Esophagus (tissue), 2 donors: ENCODE measurements around the gene METAP1D. TPM values are rescaled to one million over a fixed set of nuclear protein-coding genes. Genes with fewer than 3 reads are reported as not detected.
A peak's percentile ranks its signal among the peaks of the same experiment; 100 is the strongest.

Source experiments
- H3K27ac ChIP-seq, 2 donors: one replicate each; pipeline ENCODE4 v1.5.1; 2013; ENCODE audit warnings: low read depth in 2 of 2, mild to moderate bottlenecking in 2 of 2, inconsistent platforms in 1 of 2, low read length in 1 of 2, moderate library complexity in 1 of 2
- H3K27me3 ChIP-seq, 2 donors: one replicate each; pipeline ENCODE4 v1.6.1; 2013; ENCODE audit warnings: low read length in 2 of 2, control low read depth in 1 of 2, mild to moderate bottlenecking in 1 of 2; ENCODE audit not compliant: insufficient read depth in 2 of 2, control insufficient read depth in 1 of 2
- H3K36me3 ChIP-seq, 2 donors: one replicate each; pipeline ENCODE4 v1.6.1; 2013; ENCODE audit warnings: low read length in 1 of 2; ENCODE audit not compliant: control insufficient read depth in 2 of 2, insufficient read depth in 2 of 2
- H3K4me1 ChIP-seq, 2 donors: one replicate each; pipeline ENCODE4 v1.6.1; 2013; ENCODE audit warnings: low read length in 1 of 2; ENCODE audit not compliant: control insufficient read depth in 2 of 2, insufficient read depth in 2 of 2
- H3K4me3 ChIP-seq, 2 donors: one replicate each; pipeline ENCODE4 v1.5.1; 2013; ENCODE audit warnings: low read length in 2 of 2, mild to moderate bottlenecking in 2 of 2, low read depth in 1 of 2, moderate library complexity in 1 of 2
- H3K9me3 ChIP-seq, 2 donors: one replicate each; pipeline ENCODE4 v1.6.1; 2013; ENCODE audit warnings: mild to moderate bottlenecking in 2 of 2, low read depth in 1 of 2, low read length in 1 of 2, moderate library complexity in 1 of 2; ENCODE audit not compliant: control insufficient read depth in 2 of 2, insufficient read depth in 1 of 2
- WGBS, 2 donors: extraction: QIAGEN DNeasy Blood & Tissue Kit; methylation state at CpG; one replicate each; pipeline ENCODE4 v1.1.7; 2013; 5-methylcytosine and 5-hydroxymethylcytosine counted together
- polyA plus RNA-seq, 2 donors: library from polyadenylated mRNA; stranded (reverse); fragments of 200-250 nt; gene quantifications; one replicate each; pipeline ENCODE4 v1.2.3, GENCODE V29; 2013
- donor health status: healthy with polysubstance abuse.
- donor health status: Bipolar disorder and iron deficiency.

METAP1D gene
- polyA plus RNA-seq, 2 donors: 2.8 to 5.0 TPM

DNA sequence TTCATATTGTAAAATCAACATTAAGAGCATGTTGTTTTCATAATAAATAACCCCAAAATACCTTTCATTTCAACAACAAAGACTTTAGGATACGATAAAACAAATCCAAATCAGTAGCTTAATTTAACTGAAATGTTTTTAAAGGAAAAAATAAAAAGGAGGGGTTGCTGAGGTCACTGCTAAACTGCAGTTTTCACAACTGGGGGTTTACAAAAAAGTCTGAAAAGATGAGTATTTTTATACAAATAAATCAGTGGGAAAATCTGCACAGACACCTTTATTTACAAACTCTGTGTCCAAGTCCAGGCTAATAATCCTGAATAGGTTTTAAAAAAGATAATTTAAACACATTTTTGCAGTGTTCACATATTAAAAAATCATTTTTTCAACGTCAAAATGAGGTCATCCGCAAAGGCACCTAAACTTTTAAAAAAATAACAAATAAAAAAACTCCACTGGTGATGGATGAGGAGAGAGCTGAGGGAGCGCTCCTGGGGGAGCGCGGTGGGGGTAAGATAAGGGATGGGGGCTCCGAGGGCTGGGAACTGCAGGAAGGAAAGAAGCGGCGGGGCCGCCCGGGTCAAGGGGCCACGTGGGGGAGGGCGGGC, 99.8 kb downstream of the METAP1D start:
- no peaks in the 10 kb centered on the region for H3K36me3 ChIP-seq
- peaks cover 23 to 38% of the 10 kb centered on the region in 2 donors for H3K4me1 ChIP-seq
- peaks cover 0 to 7% of the 10 kb centered on the region in 2 donors for H3K9me3 ChIP-seq
- H3K27ac ChIP-seq: no peak overlapping the region
- no peak overlapping the region for H3K4me3 ChIP-seq
- WGBS, 2 donors: 7 to 8% methylated on average over 13 of the region's 13 CpGs
- H3K27me3 ChIP-seq: peaks cover 0 to 74% of the 10 kb centered on the region in 2 donors

DNA sequence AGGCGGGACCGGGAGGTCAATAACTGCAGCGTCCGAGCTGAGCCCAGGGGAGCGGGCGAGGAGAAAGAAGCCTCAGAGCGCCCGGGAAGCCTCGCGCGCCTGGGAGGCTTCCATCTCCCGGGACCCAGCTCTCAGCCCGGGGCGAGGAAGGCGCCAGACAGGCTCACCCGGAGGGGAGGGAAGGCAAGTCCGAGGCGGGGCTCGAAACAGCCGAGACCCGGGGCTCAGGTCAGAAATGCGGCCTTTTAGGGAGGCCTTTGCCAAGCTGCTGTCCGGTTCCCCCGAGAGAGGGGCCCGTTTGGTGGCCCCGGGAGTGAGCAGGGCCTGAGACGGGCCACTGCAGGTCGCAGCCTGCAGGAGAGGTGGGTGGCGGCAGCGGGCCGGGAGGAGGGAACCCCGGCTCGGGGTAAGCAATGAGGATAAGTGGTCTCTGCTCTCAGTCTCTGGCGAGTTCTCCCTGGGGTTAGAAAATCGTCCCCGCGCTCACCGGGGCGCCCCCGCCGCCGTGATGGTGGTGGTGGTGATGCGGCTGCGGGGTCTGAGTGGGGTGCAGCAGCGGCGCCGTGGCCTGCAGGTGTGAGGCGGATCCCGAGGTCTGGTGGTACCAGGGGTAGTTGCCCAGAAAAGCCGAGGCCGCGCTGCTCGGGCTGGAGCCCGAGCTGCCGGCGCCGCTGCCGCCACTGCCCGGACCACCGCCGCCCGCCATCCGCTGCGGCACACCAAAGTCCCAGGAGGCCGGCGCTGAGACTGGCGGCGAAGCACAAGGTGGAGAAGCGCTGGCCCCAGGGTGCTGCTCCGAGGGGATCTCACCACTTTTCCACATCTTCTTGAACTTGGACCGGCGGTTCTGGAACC, 100.6 kb downstream of the METAP1D start:
- Histone ChIP-seq H3K27ac (no peak overlapping the region), H3K27me3 (peaks cover 0 to 69% of the 10 kb centered on the region in 2 donors), H3K9me3 (peaks cover 0 to 7% of the 10 kb centered on the region in 2 donors), H3K4me3 (no peak overlapping the region), H3K36me3 (no peaks in the 10 kb centered on the region), H3K4me1 (peaks cover 16 to 35% of the 10 kb centered on the region in 2 donors)
- 7 to 10% methylated on average over 67 to 72 of the region's 72 CpGs for WGBS, 2 donors

DNA sequence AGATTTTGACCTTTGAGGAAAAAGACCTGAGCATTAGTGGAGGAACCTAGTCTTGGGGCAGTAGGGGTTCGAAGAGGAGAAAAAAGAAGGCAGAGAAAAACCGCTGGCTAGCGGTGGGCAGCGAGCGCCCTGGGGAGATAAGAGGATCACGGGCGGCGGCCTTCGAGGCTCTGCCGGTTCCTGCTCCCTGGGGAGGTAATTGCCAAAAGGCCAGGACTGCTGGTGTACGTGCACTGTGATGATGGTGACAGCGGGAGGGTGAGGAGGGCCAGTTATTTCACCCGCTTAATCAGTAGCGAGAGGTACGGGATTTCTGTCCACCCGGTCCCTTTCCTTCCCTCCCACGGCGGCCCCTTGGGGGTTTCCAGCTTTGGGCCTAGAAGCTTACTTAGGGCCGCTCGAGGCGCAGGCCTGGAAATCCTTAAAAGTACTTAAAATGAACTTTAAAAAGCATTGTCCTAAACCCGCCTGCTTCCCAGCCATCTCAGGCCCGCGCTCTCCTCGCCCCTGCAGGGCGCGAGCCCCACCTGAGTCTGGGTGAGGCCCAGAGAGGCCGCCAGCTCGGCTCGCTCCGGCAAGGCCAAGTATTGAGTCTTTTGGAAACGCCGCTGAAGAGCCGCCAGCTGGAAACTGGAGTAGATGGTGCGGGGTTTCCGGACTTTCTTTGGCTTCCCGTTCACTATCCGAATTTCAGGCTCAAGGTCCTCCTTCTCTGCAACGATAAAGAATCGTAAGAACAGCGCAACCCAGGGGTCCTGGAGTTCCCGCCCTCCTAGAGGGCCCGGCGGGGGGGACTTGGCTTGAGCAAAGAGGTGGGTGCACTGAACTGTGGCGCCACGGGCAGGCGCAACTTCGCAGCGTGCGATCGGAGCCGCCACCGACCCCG, 101.4 kb downstream of the METAP1D start:
- Histone ChIP-seq H3K27ac (no peak overlapping the region), H3K4me3 (peak overlapping the region; percentile 40 to 65), H3K36me3 (no peaks in the 10 kb centered on the region), H3K27me3 (peaks cover 0 to 72% of the 10 kb centered on the region in 2 donors), H3K9me3 (peaks cover 0 to 7% of the 10 kb centered on the region in 2 donors), H3K4me1 (peaks cover 13 to 38% of the 10 kb centered on the region in 2 donors)
- 7 to 10% methylated on average over 54 of the region's 54 CpGs for WGBS, 2 donors

DNA sequence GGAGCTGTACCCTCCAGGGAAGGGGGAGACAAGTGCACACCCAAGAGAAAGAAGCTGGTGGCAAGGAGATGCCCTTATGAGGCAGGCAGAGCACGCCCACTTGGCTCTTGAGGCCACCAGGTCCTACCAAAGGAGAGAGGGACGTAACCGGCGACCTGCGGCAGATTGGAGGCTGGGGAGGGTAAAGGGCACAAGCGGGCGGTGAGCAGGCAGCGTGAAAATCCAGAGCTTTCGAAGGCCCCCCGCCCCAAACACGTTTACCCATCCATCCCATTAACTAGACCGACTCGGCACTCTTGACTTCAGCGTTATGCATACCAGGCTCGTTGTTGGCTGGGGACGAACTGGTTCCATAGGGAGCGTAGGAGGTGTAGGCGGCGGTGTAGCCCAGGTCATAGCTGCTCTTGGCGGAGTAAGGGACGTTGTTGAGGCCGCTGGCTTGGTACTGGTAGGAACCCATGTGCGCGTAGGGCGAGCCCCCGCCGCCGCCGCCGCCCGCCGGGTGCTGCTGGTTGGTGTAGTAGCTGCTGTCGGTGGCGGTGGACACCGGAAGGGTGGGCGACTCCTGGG, 102.2 kb downstream of the METAP1D start:
- no peak overlapping the region for H3K27ac ChIP-seq
- peak overlapping the region; percentile 40 to 65 for H3K4me3 ChIP-seq
- H3K27me3 ChIP-seq: peaks cover 0 to 69% of the 10 kb centered on the region in 2 donors
- WGBS, 2 donors: 3% methylated on average over 36 of the region's 36 CpGs
- peaks cover 0 to 7% of the 10 kb centered on the region in 2 donors for H3K9me3 ChIP-seq
- H3K4me1 ChIP-seq: peaks cover 14 to 35% of the 10 kb centered on the region in 2 donors
- no peaks in the 10 kb centered on the region for H3K36me3 ChIP-seq

DNA sequence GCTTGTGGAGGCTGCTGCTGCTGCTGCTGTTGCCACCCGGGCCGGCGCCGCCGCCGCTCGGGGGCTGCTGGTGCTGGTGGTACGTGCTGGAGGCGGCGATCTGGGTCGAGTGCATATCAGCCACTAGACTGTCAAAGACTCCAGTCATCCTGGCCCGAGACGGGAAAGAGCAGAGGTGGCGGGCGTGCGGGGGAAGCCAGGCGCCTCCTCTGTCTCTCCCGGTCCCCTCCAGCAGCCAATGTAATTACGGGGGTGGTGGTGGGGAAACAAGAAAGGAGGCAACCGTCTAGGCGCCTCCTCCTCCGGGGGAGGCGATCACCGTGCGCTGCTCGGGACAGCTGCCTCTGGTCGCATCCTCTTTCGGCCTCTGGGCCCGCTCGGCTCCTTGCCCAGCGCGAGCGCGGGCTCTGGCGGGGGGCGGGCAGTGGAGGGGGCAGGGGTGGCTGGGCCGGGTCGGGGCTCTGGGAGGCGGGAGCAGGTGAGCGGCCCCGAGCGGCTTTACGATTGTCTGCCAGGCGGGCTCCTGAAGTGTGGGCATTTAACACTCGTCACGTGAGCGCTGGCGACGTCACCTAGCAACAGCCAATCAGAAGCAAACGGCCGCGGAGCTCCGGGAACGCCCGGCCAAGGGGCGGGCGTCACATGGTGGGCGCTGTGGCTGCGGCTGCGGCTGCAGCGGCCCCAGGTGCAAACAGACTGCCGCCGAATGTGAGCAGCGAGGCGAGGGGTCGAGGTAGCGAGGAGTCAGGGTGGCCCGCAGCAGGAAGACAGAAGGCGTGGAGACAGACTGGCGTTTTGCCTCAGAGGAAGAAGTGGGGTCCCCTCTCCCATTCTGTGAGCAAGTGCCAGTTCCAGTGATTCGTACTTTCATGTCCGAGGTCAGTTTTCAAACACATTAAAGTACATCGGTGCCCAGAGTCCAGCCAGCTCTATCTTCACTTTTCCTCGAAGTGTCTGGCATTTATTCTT, 102.9 kb downstream of the METAP1D start, which contains the start of gene DLX2:
TSS of gene DLX2 (minus strand) at position 510 of the 969 bp plus-strand sequence. CDS start at position 148, 362 bp downstream.
- peaks cover 11 to 35% of the 10 kb centered on the region in 2 donors for H3K4me1 ChIP-seq
- peaks cover 0 to 7% of the 10 kb centered on the region in 2 donors for H3K9me3 ChIP-seq
- peak within 1 kb of the TSS; percentile 40 to 65 for H3K4me3 ChIP-seq
- H3K36me3 ChIP-seq: no peaks in the 10 kb centered on the region
- WGBS, 2 donors: 2% methylated on average over 66 to 74 of the region's 74 CpGs
- no peak within 1 kb of the TSS for H3K27ac ChIP-seq
- H3K27me3 ChIP-seq: peaks cover 0 to 66% of the 10 kb centered on the region in 2 donors

DNA sequence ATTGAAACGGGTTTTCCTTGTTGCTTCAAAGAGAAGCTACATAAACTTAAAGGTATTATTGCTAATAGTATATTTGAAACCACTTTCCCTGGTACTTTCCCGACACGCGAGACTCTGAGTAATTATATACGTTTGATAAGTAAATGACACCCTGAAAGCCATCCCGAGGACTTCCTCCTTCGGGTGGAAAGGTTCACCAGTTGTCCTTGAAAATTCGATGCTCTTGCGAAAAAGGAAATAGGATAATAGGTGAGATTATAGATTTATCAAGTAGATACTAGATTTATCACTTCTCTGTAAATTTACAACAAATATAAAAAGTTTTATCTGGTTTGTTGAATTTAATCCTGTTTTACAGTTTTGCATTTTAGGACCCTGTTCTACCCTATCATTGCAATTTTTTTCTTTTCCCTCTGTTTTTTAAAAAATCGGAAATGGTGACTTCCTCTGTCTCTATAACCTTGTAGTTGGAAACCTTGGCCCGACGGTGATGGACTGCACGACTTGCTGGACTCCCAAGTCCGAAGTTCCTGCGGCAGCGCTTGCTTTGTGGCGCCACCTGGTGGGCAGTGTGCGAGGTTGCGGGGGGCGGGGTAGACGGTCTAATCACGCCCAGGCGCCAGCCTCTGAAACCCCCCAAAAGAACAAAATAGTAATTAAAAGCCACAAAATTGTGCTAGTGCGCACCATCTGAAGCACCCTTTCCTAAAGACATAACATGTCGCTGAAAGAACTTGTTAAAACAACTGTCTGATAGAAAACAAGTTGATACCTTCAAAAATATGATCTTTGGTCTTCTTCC, 103.9 kb downstream of the METAP1D start:
- Histone ChIP-seq H3K4me1 (peaks cover 11 to 34% of the 10 kb centered on the region in 2 donors), H3K4me3 (peak overlapping the region in 1 of 2 donors; percentile 65), H3K36me3 (no peaks in the 10 kb centered on the region), H3K27ac (no peak overlapping the region), H3K27me3 (peaks cover 0 to 65% of the 10 kb centered on the region in 2 donors), H3K9me3 (peaks cover 0 to 7% of the 10 kb centered on the region in 2 donors)
- WGBS, 2 donors: 4 to 6% methylated on average over 25 of the region's 25 CpGs

DNA sequence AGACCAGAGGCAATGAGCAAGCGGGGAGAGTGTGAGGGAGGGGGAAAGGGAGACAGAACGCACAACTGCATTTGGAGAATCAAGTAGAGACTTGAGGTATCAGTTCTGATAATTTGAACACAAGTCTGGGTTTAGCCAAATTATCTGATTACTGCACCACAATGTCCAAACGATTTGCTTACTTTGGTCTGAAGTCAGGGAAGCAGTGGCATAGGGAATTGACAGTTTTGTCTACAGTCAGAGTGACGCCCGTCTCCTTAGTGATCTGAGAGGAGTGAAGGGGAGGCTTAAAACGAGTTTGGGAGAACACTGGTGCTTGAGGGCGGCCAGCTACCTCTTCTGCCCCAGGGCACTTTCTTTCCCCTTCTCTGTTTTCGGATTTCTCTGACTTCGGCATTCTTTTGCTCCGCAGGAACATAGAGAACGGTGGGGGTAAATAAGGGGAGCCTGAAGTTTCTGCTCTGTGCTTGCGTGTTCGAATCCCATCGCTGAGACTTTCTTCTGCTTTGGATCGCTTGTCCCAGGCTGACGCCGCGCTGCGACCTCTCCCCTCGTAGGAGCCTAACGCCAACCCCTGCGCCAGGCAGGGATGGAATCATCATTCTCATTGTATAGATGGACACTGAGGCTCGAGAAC, 105.8 kb downstream of the METAP1D start:
- 13 to 16% methylated on average over 23 of the region's 23 CpGs for WGBS, 2 donors
- Histone ChIP-seq H3K9me3 (peaks cover 0 to 4% of the 10 kb centered on the region in 2 donors), H3K27ac (no peak overlapping the region), H3K4me1 (peaks cover 11 to 24% of the 10 kb centered on the region in 2 donors), H3K36me3 (no peaks in the 10 kb centered on the region), H3K27me3 (peaks cover 5 to 57% of the 10 kb centered on the region in 2 donors), H3K4me3 (peak overlapping the region in 1 of 2 donors; percentile 45)
